Activated CD4-positive, alpha-beta T cell treated with anti-CD3 and anti-CD28 coated beads, Interleukin-2, amount 50 U/mL, for 4 hours (primary cell): Measurements from ENCODE around the gene LIME1.
A peak's percentile ranks its signal among the peaks of the same experiment; 100 is the strongest.

Experiments used
- DNase-seq, 2 experiments: peaks; one replicate each; pipeline ENCODE4 v3.0.0-alpha.2; 2020

The LIME1 gene

GRCh38 chr20:63739130-63740069, 2.9 kb downstream of the LIME1 start, which contains the start of gene SLC2A4RG:
Gene SLC2A4RG (plus strand): TSS chr20:63739776. CDS start chr20:63739913, 137 bp downstream.
- no peak for DNase-seq

DNA sequence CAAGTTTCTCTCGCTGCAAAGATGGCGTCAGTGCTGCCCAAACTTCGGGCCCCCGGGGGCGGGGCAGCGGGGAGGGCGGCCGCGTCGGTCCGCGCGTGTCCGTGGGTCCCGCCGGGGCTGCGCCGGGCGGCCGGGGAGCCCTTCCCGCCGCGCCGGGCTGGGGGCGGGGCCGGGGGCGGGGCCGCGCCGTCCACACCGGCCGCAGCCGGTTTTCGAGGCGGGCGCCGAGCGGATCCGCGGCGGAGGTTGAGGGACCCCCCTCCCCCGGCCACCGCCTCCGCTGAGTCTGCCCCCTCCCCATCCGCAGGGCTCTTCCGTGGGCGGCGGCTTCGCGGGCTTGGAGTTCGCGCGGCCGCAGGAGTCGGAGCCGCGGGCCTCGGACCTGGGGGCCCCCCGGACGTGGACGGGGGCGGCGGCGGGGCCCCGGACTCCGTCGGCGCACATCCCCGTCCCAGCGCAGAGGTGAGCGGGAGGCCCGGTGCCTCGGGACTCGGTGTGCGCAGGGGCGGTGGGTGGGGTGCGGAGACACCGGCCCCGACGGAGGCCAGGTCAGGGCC, 3.7 kb downstream of the LIME1 start:
- DNase-seq = no peak

- DNase-seq = no peak
Observed at GRCh38 chr20:63740627-63741353, 4.3 kb downstream of the LIME1 start.

- DNase-seq = no peak
Observed at GRCh38 chr20:63741354-63741675, 4.9 kb downstream of the LIME1 start.

- no peak for DNase-seq
Observed at GRCh38 chr20:63741676-63742380, 5.4 kb downstream of the LIME1 start.

DNA sequence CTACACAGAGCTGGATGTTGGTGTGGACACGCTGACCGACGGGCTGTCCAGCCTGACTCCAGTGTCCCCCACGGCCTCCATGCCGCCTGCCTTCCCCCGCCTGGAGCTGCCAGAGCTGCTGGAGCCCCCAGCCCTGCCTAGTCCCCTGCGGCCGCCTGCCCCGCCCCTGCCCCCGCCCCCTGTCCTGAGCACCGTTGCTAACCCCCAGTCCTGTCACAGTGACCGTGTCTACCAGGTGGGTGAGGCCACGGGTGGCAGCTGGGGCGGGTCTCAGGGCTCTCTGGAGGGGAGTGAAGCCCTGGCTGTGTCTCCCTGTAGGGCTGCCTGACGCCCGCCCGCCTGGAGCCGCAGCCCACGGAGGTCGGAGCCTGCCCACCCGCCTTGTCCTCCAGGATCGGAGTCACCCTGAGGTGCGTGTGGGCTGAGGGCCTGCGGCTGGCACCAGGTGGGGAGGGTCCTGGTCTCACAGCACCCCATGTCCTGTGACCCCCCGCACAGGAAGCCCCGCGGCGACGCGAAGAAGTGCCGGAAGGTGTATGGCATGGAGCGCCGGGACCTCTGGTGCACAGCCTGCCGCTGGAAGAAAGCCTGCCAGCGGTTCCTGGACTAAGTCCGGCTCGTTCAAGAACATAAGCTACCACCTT, 6.0 kb downstream of the LIME1 start:
- DNase-seq = no peak

DNA sequence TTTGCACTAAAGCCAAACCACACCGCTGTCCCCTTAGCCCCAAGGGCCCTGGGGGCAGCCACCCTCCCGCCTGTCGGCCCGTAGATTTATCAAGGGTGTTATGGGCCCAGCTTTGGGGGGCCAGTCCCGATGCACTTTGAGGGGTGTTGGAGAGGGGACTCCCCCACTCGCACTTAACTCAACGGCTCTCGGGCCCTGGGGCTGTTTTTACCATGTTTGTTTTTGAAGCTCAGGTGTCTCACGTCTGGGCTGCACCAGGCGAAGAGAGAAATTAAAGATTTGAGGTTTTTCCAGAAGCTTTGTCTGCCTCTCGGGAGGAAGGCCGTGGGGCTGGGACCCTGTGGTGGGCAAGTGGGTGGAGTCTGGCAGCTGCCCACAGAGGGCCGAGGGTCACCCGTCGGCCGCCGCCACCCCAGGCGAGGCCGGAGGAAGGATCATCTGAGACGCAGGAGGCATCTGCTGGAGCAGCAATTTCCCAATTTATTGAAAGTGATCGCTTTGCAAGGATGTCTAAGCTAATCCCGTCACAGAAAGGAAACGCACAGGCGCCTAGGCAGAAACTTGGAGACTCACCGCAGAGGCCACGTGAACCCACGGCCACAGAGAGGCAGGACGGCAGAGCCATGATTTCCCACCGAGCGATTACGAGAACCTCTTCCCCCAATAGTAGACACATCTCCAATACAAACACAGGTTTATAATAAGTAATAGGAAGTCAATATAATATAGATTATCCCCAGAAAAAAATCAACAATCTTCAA, 6.9 kb downstream of the LIME1 start:
- no peak for DNase-seq

GRCh38 chr20:63744158-63744557, 7.7 kb downstream of the LIME1 start:
- DNase-seq = no peak

DNA sequence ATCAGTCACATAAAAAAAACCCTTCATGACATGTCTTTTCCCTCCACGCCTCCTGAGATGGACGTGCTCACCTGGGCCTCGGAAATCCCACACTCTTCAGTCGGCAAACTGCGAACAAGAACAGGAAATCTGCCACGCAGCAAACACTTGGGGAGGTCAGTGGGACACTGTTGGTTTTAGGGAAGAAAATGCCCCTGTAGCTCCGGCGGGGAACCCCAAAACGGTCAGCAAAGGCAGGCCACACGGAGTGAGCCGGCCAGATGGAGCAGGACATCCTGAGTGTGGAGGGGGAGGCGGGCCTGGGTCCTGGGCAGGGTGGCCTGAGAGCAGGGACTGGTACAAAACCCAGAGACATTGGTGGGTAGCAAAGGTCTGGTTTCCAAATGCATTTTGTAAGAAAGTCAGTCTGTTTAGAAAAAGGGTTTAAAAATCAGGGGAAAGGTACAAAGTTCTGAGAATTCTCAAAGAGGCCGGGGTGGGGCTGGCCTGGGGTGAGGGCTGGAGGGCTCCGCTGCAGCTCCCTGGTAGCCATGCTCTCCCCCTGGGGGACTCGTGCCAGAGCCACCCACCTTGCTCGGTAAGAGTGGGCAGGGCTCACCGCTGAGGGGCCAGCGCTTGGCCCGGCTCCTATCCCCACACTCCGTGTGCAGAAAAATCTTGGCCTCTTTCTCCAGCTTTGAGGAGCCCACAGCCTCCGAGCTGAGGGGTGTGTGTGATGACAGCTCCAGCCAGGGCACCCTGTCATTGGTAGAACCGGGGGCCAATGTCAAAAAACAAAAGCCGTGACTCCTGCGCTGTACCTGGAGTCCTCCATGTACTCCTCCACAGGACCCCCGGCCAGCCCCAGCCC, 8.3 kb downstream of the LIME1 start:
- DNase-seq = no peak

GRCh38 chr20:63745424-63745805, 9.0 kb downstream of the LIME1 start:
- no peak for DNase-seq

DNA sequence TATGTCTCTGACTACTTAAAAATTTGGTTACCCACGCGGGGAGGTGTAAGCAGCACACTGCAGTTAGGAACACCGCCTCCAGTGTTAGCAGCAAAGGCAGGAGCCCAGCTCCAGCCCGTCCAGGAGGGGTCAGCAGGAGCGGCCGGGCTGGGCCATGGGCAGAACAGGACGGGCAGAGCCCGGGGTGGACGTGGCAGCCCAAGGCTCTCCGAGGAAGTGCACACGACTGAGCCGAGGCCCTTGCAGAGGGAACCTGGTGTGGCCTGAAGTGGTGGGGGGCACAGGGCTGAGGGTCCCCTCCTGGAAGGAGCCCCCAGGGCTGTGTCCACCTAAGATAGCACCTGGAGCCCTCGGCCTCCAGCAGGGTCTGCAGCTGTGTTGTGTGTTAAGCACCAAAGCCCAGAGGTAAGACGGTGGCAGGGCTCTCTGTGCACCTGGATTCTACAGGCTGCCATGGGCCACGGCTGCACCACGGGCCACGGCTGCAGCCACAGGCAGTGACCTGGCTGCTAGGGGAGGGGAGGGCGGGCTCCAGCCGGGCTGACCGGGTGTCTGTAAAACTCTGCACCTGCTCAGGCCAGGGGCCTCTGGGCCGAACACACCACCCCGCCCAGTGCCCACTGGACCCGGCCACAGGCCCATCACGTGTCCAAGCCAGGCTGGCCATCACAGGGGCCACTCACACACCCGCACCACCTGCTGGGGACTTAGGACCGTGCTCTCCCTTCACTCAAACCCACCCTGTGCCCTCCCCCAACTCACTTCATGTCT, 9.7 kb downstream of the LIME1 start:
- DNase-seq = no peak

GRCh38 chr20:63746751-63747315, 10.4 kb downstream of the LIME1 start:
- no peak for DNase-seq

DNA sequence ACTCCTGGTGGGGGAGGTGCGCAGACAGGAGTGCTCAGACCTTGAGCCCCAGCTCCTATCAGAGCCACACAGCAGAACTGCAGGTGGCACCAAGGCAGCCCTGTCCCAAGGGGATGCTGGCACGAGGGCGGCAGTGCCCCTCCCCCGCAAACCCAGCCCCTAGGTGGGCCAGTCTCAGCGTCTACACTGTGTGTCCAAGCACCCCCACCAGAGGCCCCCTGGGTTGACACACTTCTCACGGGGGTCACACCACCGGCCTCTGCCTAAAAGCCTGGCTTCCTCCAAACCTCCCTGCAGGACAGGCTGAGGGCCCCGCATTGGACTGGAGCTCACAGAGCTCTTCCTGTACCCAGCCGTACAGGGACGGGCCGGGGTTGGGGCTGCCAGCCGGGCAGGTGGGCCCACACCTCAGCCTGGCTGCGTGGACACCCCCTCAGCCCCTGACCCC, 11.2 kb downstream of the LIME1 start:
- no peak for DNase-seq

DNA sequence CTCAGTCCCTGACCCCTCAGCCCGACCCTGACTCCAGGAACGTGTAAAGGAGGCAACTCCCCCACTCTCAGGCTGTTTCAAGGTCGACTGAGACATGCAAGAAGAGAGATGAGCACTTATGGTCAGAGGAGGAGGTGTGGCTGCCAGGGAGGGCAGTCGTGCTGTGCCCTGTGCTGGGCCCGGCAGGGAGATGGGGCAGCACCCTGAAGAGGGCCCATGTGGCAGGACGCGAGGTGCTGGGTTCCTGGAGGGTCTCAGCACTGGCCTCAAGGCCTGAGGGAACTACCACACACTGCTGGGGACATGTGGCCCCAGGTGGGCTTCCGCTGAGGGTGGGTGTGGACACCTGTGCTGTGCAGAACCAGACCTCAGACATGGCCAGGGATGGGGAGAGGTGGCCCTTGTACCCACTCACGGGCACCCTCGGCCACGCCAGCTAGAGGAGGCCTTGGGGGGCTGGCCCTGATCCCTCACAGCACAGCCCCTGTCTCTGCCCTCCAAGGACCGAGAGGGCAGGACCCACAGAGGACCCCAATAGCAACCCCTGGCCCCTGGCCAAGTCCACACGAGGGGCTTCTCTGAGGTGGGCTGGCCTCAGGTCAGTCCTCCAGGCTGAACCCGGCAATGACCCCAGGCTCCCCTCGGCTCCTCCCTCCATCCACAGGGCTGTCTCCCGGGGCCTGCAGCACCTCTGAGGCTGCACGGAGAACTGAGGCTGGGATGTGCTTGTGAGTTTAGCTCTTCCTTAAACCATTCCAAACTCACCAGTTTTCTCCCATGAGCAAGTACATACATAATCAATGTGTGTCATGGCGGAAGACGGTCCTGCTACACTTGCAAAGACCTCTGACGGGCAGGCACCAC, 11.8 kb downstream of the LIME1 start:
- DNase-seq = no peak

GRCh38 chr20:63748934-63749270, 12.4 kb downstream of the LIME1 start:
- DNase-seq = no peak

DNA sequence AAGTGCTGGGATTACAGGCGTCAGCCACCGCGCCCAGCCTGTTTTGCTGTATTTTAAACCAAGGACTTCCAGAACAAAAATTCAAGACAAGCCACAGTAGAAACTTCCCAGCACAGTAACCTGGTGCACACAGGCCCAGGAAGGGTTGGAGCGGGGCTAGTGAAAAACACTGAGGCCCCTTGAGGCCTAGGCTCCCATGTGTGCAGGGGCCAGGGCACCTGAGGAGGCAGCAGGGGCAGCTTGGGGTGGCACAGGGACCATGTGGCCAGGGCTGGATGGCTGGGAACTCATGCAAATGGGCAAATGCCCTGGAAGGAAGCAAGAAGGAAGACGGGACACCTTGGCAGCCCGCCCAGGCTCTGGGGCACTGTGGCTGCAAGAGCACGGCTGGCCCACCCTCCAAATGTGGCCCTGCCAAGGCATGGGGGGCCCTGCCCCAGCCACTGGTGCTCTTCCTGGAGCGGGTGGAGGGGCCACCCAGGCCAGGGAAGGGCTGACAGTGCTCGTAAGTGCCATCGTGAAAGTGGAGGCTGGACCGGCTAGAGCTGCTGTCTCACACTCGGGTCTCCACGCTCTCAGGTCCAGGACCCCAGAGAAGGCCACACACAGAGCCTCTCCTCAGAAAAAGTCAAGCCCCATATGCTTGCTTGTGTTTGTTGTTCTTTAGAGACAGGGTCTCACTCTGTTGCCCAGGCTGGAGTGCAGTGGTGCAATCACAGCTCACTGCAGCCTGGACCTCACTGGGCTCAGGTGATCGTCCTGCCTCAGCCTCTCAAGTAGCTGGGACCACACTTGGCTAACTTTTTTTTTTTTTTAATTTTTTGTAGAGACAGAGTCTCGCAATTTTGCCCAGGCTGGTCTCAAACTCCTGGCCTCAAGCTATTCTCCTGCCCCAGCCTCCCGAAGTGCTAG, 13.4 kb downstream of the LIME1 start:
- DNase-seq = no peak

DNA sequence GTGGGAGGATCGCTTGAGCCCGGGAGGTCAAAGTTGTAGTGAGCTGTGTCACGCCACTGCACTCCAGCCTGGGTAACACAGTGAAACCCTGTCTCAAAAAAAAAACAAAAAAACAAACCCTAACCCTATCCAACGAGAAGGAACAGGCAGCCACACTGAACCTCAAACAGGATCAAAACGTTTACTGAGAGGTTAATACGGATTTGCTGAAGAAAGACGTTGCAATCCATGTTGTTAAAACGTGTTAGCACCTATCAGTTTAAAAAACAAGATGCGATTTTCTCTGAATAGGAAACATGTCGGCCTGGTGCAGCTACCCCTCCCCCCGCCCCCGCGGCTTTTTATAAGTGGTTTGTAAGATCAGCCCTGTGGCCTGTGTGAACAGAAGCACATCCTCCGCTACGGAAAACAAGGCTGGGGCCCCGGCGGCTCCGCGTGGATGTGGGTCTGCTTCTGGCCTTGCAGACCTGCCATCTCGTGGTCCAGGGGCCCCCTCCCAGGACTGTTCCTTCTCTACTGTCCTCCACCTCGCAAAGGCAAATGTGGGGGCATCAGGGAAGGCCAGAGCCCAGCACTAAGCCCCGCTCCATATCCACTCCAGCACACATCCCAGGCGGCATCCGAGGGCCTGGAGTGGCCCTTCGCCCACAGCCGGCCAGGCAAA, 14.5 kb downstream of the LIME1 start:
- peak; percentile 53 to 56 for DNase-seq
